IPS DF 6.9 (cell line): Measurements from ENCODE around the gene FGD3.

Source experiments
- DNase-seq: peaks from one replicate; pipeline ENCODE4 v3.0.0-alpha.2; 2013; ENCODE audit warnings: low read depth, low spot score
- H3K27ac ChIP-seq: one replicate; pipeline ENCODE4 v1.5.1; 2013; ENCODE audit warnings: low read length, control low read depth
- H3K27me3 ChIP-seq: 2 replicates; pipeline ENCODE4 v1.6.1; 2013; ENCODE audit warnings: mild to moderate bottlenecking, low read length; ENCODE audit not compliant: control insufficient read depth, insufficient read depth
- H3K36me3 ChIP-seq: 2 replicates; pipeline ENCODE4 v1.6.1; 2013; ENCODE audit warnings: low read length; ENCODE audit not compliant: control insufficient read depth, insufficient read depth
- H3K4me1 ChIP-seq: 2 replicates; pipeline ENCODE4 v1.6.1; 2013; ENCODE audit warnings: low read length; ENCODE audit not compliant: control insufficient read depth, insufficient read depth
- H3K4me3 ChIP-seq: 2 replicates; pipeline ENCODE4 v1.5.1; 2013; ENCODE audit warnings: mild to moderate bottlenecking, low read length
- H3K9me3 ChIP-seq: 2 replicates; pipeline ENCODE4 v1.6.1; 2013; ENCODE audit warnings: low read length, inconsistent platforms; ENCODE audit not compliant: control insufficient read depth, insufficient read depth
- WGBS: extraction: QIAGEN DNeasy Blood & Tissue Kit; methylation state at CpG from one replicate; pipeline ENCODE4 v1.1.7; 2013; ENCODE audit warnings: mixed read lengths, missing lambda C conversion rate; ENCODE audit not compliant: insufficient read length, insufficient coverage; 5-methylcytosine and 5-hydroxymethylcytosine counted together

The FGD3 gene

DNA sequence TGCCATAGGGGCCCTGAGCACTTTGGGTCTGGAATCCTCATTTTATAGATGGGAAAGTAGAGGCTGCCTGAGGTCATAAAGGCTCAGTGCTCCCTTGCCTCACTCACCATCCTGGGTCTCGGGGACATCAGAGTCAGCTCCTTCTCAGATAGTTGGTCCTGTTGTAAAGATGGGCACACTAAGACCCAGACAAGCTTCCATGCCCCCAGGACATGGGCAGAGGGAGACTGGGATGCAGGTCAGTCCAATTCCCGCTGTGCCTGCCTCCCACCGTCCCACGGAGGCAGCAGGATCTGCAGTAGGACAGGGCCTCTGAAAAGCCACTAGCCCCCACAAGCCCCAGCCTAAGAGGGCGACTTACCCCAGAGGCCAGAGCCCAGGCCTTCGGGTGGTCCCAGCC, 92.1 kb downstream of the FGD3 start:
- no peak overlapping the region for H3K27ac ChIP-seq
- no peak overlapping the region for H3K4me3 ChIP-seq
- DNase-seq, result no peak
- no peaks in the 10 kb centered on the region; the same call in 1 of the 2 replicates for H3K36me3 ChIP-seq
- peaks cover 6% of the 10 kb centered on the region; the same call in 1 of the 2 replicates for H3K4me1 ChIP-seq
- no peaks in the 10 kb centered on the region for H3K27me3 ChIP-seq
- no peaks in the 10 kb centered on the region for H3K9me3 ChIP-seq
- no CpG with 5 or more reads among the region's 6 CpGs for WGBS

DNA sequence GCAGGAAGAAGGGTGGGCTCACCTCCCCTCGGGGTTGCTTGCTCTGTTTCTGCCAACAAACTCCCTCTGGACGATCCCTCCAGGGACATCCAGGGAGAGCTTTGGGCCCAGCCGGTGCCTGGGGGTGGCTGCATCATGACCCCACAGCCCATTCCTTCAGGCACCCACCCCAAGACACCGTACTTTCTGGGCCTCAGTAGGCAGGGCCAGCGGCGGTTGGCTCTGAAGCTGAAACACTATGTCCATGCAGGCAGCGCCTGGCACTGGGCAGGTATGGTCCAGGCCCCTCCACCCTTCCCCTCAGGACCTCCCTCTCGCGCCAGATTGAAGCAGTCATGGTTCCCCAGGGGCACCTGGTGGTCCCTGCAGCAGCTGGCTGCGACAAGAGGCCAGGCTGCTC, 92.7 kb downstream of the FGD3 start:
- no peak for DNase-seq

GRCh38 chr9:93040409-93040808, 93.1 kb downstream of the FGD3 start:
- H3K27ac ChIP-seq, result no peak overlapping the region
- DNase-seq, result no peak
- H3K4me1 ChIP-seq, result peaks cover 6% of the 10 kb centered on the region; the same call in 1 of the 2 replicates
- no CpG with 5 or more reads among the region's 7 CpGs for WGBS
- no peaks in the 10 kb centered on the region; the same call in 1 of the 2 replicates for H3K36me3 ChIP-seq
- no peak overlapping the region for H3K4me3 ChIP-seq
- no peaks in the 10 kb centered on the region for H3K9me3 ChIP-seq
- H3K27me3 ChIP-seq, result no peaks in the 10 kb centered on the region

More for the DNA sequence above, 92.7 kb downstream of the FGD3 start:
- H3K4me1 ChIP-seq, result peaks cover 6% of the 10 kb centered on the region; the same call in 1 of the 2 replicates
- H3K27me3 ChIP-seq, result no peaks in the 10 kb centered on the region
- H3K9me3 ChIP-seq, result no peaks in the 10 kb centered on the region
- no CpG with 5 or more reads among the region's 10 CpGs for WGBS
- H3K27ac ChIP-seq, result no peak overlapping the region
- H3K36me3 ChIP-seq, result no peaks in the 10 kb centered on the region; the same call in 1 of the 2 replicates
- no peak overlapping the region for H3K4me3 ChIP-seq

DNA sequence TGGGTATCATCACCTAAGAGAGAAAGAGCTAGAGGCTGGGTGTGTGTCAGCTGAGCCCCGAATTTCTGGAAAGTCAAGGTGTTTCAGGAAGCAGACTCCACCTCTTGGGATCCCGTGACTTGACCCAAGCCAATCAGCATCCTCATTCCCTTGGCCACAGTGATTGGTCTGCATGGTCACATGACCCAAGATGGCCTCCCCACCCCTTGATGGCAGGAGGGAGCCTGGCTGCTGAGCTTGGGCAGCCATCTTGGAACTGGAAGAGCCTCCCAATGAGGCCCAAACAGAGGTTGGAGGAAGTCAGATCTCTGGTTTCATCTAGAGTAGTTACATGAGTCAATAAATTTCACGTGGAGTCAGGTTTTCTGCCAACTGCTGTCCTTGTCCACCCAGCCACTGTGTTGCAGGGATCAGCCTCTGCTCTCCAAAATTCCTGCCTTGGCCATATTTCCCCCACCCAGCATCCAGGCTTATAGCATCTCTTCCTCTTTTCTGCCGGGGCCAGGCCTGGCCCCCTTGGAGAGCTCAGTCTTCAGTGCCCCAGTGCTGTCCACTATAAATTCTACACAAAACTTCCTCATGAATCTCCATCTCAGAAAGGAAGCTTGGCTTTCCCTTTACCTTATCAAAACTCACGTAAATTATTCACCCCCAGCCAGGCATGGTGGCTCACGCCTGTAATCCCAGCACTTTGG, 93.9 kb downstream of the FGD3 start:
- H3K9me3 ChIP-seq, result no peaks in the 10 kb centered on the region
- no peak for DNase-seq
- H3K36me3 ChIP-seq, result no peaks in the 10 kb centered on the region; the same call in 1 of the 2 replicates
- WGBS, result no CpG with 5 or more reads among the region's 6 CpGs
- peaks cover 6% of the 10 kb centered on the region; the same call in 1 of the 2 replicates for H3K4me1 ChIP-seq
- no peak overlapping the region for H3K4me3 ChIP-seq
- no peaks in the 10 kb centered on the region for H3K27me3 ChIP-seq
- no peak overlapping the region for H3K27ac ChIP-seq

DNA sequence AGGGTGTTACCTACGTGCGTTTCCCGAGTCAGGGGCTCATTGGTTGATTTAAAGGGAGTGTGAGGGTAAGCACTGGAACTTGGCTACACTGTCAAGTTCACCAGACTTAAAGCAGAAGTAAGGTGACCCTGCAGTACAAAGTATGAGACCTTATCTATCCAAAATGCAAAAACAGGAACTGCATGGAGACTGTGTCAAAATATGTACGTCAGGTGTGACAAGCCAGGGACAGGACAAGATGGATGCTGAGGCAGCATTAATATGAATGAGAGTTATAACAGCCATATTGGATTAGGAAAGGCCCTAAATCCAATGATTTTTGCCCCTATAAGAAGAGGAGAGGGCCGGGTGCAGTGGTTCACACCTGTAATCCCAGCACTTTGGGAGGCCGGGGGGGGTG, 95.8 kb downstream of the FGD3 start:
- no peaks in the 10 kb centered on the region for H3K36me3 ChIP-seq
- H3K4me3 ChIP-seq, result no peak overlapping the region
- H3K27ac ChIP-seq, result no peak overlapping the region
- H3K4me1 ChIP-seq, result 0 out of 2 replicates have a peak, but pooled peaks cover 1% of the 10 kb centered on the region
- DNase-seq, result no peak
- no CpG with 5 or more reads among the region's 6 CpGs for WGBS
- H3K9me3 ChIP-seq, result no peaks in the 10 kb centered on the region
- H3K27me3 ChIP-seq, result no peaks in the 10 kb centered on the region; the same call in 1 of the 2 replicates

DNA sequence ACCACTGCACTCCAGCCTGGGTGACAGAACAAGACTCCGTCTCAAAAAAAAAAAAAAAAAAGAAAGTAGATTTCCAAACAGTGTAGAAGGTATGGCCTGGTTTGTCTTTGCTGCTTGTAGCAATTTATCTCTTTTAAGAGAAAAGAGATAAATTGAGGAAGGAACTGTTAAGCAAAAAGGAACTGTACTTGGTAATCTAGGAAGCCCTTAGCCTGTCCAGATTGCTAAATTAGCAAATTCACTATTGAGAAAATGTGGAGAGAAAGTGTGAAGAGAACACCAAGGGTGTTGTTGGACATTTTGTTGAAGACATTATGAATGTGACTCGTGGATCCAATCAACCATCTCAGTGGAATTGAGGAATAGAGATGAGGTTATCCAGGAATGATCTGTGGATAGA, 98.2 kb downstream of the FGD3 start:
- WGBS, result no CpG with 5 or more reads among the region's 2 CpGs
- DNase-seq, result no peak

GRCh38 chr9:93048566-93049448, 101.5 kb downstream of the FGD3 start:
- Histone ChIP-seq H3K27me3 (no peaks in the 10 kb centered on the region; the same call in 1 of the 2 replicates), H3K36me3 (no peaks in the 10 kb centered on the region), H3K9me3 (no peaks in the 10 kb centered on the region), H3K27ac (no peak overlapping the region), H3K4me3 (no peak overlapping the region), H3K4me1 (peaks cover 5% of the 10 kb centered on the region; the same call in 1 of the 2 replicates)
- no CpG with 5 or more reads among the region's 8 CpGs for WGBS
- DNase-seq, result no peak

More for the DNA sequence above, 98.2 kb downstream of the FGD3 start:
- H3K36me3 ChIP-seq, result no peaks in the 10 kb centered on the region
- H3K9me3 ChIP-seq, result no peaks in the 10 kb centered on the region
- H3K4me3 ChIP-seq, result no peak overlapping the region
- H3K27me3 ChIP-seq, result no peaks in the 10 kb centered on the region; the same call in 1 of the 2 replicates
- H3K4me1 ChIP-seq, result 0 out of 2 replicates have a peak, but pooled peaks cover 1% of the 10 kb centered on the region
- H3K27ac ChIP-seq, result no peak overlapping the region

- no CpG with 5 or more reads among the region's 4 CpGs for WGBS
- no peak overlapping the region for H3K27ac ChIP-seq
- no peaks in the 10 kb centered on the region for H3K36me3 ChIP-seq
- no peak for DNase-seq
- no peaks in the 10 kb centered on the region for H3K9me3 ChIP-seq
- peaks cover 5% of the 10 kb centered on the region; the same call in 1 of the 2 replicates for H3K4me1 ChIP-seq
- H3K27me3 ChIP-seq, result no peaks in the 10 kb centered on the region; the same call in 1 of the 2 replicates
- H3K4me3 ChIP-seq, result no peak overlapping the region
Measured at GRCh38 chr9:93049491-93049890, 102.2 kb downstream of the FGD3 start.

DNA sequence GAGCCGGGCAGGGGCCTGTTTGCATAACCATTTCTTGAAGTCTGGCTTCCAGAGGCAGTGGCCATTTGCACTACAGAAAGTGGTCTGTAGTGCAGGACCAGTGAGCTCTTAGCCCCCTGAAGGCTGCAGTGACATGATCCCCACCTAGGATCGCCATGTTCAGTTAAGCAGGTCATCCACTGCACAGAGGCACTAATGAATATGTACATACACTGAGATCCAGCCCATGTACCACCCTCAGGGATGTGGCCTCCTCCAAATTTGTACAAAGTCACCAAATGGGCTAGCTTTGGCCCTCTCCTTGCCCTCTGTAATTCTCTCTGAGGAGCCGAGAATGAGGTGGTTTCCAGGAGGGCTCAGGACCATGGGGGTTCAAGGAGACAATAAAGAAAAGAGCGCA, 102.9 kb downstream of the FGD3 start:
- no CpG with 5 or more reads among the region's 4 CpGs for WGBS
- H3K27ac ChIP-seq, result no peak overlapping the region
- H3K4me1 ChIP-seq, result peaks cover 5% of the 10 kb centered on the region
- H3K4me3 ChIP-seq, result no peak overlapping the region
- H3K27me3 ChIP-seq, result no peaks in the 10 kb centered on the region; the same call in 1 of the 2 replicates
- no peaks in the 10 kb centered on the region for H3K36me3 ChIP-seq
- no peaks in the 10 kb centered on the region for H3K9me3 ChIP-seq
- DNase-seq, result no peak

DNA sequence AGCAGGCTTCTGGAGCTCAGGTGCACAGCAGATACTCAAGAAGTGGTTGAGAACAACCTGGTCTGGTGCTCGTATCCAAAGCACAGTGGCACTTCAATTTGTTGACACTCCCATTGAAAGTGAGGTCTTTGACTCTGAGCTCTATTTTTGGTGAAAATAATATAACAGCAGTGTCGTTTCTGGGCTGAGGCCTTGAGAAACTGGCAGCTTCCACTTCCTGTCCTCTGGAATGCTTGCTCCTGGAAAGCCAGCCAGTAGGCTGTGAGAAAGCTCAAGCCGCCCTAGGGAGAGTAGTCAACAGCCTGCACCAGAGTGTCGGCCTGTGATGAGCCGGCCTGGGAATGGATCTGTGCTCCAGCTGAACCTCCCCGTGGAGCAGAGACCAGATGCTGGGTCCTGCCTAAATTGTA, 104.4 kb downstream of the FGD3 start:
- Histone ChIP-seq H3K4me1 (peaks cover 5% of the 10 kb centered on the region), H3K27me3 (no peaks in the 10 kb centered on the region; the same call in 1 of the 2 replicates), H3K27ac (no peak overlapping the region), H3K36me3 (no peaks in the 10 kb centered on the region), H3K9me3 (no peaks in the 10 kb centered on the region), H3K4me3 (no peak overlapping the region)
- DNase-seq, result no peak
- WGBS, result no CpG with 5 or more reads among the region's 6 CpGs
